GM12891 (cell line): ENCODE measurements around the gene APBB2.

Experiments
- POLR2A ChIP-seq: IDR thresholded peaks from 2 replicates; pipeline ENCODE4 v1.6.1; 2011; ENCODE audit warnings: low read depth, low read length, control low read depth
- POLR2AphosphoS5 ChIP-seq: IDR thresholded peaks from 2 replicates; pipeline ENCODE4 v1.6.1; 2011; ENCODE audit warnings: low read depth, low read length, control low read depth
- SPI1 ChIP-seq: IDR thresholded peaks from 2 replicates; pipeline ENCODE4 v1.6.1; 2011; ENCODE audit warnings: low read depth, low read length, control low read depth
- TAF1 ChIP-seq: IDR thresholded peaks from 2 replicates; pipeline ENCODE4 v1.6.1; 2011; ENCODE audit warnings: low read depth, low read length, control low read depth

- TF ChIP-seq POLR2A (no peak), SPI1 (no peak), TAF1 (no peak), POLR2AphosphoS5 (no peak)
Observed at GRCh38 chr4:41095192-41095872, 119.0 kb downstream of the APBB2 start.
